GM12864 (cell line): Measurements from ENCODE around the gene IL10RB.

Experiments
- DNase-seq: peaks from one replicate; pipeline ENCODE4 v3.0.0-alpha.2; 2011; ENCODE audit warnings: low read depth
- H3K4me3 ChIP-seq: 2 replicates; pipeline ENCODE4 v1.5.1; 2011; ENCODE audit warnings: mild to moderate bottlenecking, low read depth, low read length, control low read depth
- CTCF ChIP-seq: IDR thresholded peaks from 2 replicates; pipeline ENCODE4 v1.5.1; 2011; ENCODE audit warnings: low read depth, mild to moderate bottlenecking, moderate library complexity, low read length, control low read depth, inconsistent platforms; ENCODE audit errors: missing control alignments

The IL10RB gene

GRCh38 chr21:33325222-33326067 lies 59.3 kb downstream of the IL10RB start:
- H3K4me3 ChIP-seq: peak overlapping the region; percentile 88
- no peak for TF ChIP-seq CTCF
- no peak for DNase-seq

DNA sequence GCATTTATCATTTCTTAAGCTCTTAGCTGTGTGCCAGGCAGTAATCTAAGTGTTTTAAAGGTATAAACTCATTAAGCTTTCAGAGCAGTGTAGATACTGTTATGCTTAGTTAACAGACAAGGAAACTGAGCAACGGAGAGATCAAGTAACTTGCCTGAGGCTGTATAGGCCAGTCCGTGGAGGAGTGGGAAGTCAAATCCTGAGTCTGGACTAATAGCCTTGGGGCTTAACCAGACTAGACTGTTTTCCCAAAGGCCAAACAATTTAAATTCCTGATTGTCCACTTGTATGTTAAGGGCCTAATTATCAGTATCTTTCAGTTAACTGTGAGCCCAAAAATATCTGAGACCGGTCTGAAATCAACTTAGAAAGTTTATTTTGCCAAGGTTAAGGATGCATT lies 61.2 kb downstream of the IL10RB start:
- no peak overlapping the region for H3K4me3 ChIP-seq
- no peak for TF ChIP-seq CTCF
- no peak for DNase-seq

DNA sequence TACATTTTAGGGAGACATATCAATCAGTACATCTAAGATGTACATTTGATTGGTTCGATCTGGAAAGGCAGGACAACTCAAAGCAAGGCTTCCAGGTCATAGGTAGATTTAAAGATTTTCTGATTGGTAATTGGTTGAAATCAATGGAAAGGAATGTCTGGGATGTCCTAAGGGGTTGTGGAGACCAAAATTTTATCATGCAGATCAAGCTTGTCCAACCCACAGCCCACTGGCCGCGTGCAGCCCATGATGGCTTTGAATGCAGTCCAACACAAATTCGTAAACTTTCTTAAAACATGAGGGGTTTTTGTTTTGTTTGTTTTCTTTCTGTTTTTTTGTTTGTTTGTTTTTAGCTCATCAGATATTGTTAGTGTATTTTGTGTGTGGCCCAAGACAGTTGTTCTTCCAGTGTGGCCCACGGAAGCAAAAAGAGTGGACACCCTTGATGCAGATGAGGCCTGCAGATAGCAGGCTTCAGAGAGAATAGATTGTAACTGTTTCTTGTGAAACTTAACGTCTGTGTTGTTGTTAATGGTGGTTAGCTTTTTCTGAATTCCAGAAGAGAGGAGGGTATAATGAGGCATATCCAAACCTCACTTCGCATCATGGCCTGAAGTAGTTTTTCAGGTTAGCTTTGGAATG lies 61.7 kb downstream of the IL10RB start:
- no peak overlapping the region for H3K4me3 ChIP-seq
- TF ChIP-seq CTCF: no peak
- no peak for DNase-seq

- peak; percentile 19 for TF ChIP-seq CTCF
- DNase-seq: no peak
- no peak overlapping the region for H3K4me3 ChIP-seq
Observed at GRCh38 chr21:33330726-33331125, 64.6 kb downstream of the IL10RB start.

DNA sequence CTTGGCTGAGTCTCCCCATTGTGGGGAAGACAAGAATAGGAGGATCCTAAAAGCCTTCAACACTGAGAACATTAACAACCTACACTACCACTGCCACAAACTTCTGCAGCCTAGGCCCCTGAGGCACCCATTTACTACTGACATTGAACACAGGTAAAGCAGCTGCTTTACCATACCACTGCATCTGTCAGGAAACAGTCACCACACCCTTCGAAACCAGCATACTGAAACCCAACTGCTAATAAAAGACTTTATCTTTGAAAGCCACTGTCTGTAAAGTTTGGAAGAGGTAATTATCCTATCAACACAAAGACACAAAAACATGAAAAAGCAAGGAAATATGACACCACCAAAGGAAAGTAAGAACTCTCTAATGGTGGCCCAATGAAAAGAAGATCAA lies 66.0 kb downstream of the IL10RB start:
- DNase-seq: peak; percentile 76
- no peak overlapping the region for H3K4me3 ChIP-seq
- no peak for TF ChIP-seq CTCF

- no peak for DNase-seq
- no peak overlapping the region for H3K4me3 ChIP-seq
- no peak for TF ChIP-seq CTCF
Observed at GRCh38 chr21:33334191-33334590, 68.0 kb downstream of the IL10RB start.
